Esophagus squamous epithelium (tissue), 4 donors: ENCODE data around the gene CDC42BPB.

Source experiments
- POLR2A ChIP-seq, 4 donors: fragments of 450-650 bp; IDR thresholded peaks; one replicate each; pipeline ENCODE4 v1.6.1; 2017; ENCODE audit warnings: antibody characterized with exemption in 4 of 4, mild to moderate bottlenecking in 4 of 4, moderate library complexity in 3 of 4
- TF ChIP-seq, protein P1 (sequence below), 6 experiments: fragments of 450-650 bp in 4 of 6; fragments of 200-600 bp in 2 of 6; sonication (generic) in 2 of 6; IDR thresholded peaks; one replicate each; pipeline ENCODE4 v1.5.1; 2016 to 2019; ENCODE audit warnings: antibody characterized with exemption in 6 of 6, mild to moderate bottlenecking in 4 of 6, moderate library complexity in 4 of 6

DNA sequence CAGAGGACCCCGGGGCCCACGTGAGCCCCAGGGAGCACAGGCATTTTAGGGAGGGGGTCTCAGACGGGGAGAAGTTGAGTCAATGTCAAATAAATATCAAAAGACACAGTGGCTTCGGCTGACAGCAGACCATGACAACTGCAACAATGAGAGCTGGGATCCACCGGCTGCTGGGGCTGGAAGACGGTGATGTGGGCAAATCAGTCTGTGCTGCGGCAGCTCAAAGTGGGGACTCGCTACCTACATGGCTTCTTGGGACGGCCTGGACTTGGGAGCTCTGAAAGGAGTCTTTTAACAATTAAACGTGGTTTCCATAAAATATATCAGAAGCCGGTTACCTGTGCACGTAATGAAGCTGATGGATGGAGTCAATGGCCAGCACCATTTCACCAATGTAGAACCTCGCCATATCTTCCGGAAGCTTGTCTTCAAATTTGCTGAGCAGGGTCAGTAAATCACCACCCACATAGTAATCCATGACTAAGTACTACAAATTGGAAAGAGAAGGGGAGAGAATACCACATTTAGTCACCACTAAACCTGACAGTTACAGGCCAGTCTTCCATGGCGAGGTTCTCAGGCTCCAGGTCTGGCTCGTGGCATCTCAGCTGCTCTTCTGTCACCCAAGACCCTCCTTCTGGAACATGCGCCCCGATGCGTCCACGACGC is 58.0 kb downstream of the CDC42BPB start:
- no peak for TF ChIP-seq POLR2A (IDR thresholded peaks at IDR 0.05)
- TF ChIP-seq, protein P1, sequence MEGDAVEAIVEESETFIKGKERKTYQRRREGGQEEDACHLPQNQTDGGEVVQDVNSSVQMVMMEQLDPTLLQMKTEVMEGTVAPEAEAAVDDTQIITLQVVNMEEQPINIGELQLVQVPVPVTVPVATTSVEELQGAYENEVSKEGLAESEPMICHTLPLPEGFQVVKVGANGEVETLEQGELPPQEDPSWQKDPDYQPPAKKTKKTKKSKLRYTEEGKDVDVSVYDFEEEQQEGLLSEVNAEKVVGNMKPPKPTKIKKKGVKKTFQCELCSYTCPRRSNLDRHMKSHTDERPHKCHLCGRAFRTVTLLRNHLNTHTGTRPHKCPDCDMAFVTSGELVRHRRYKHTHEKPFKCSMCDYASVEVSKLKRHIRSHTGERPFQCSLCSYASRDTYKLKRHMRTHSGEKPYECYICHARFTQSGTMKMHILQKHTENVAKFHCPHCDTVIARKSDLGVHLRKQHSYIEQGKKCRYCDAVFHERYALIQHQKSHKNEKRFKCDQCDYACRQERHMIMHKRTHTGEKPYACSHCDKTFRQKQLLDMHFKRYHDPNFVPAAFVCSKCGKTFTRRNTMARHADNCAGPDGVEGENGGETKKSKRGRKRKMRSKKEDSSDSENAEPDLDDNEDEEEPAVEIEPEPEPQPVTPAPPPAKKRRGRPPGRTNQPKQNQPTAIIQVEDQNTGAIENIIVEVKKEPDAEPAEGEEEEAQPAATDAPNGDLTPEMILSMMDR (IDR thresholded peaks at IDR 0.05): no peak
